ENCODE results near the gene ZNF574.

Gene ZNF574

GRCh38 chr19:42080764-42081375 lies 4.9 kb downstream of the ZNF574 start:
- H3K4me3 ChIP-seq (ENCODE audit: low read depth, low read length) = no peak overlapping the region
- no peak for DNase-seq (ENCODE audit: low read depth)
- TF ChIP-seq CTCF (IDR thresholded peaks at IDR 0.05; ENCODE audit: insufficient read depth, low read depth, low read length, missing control alignments) = no peak

DNA sequence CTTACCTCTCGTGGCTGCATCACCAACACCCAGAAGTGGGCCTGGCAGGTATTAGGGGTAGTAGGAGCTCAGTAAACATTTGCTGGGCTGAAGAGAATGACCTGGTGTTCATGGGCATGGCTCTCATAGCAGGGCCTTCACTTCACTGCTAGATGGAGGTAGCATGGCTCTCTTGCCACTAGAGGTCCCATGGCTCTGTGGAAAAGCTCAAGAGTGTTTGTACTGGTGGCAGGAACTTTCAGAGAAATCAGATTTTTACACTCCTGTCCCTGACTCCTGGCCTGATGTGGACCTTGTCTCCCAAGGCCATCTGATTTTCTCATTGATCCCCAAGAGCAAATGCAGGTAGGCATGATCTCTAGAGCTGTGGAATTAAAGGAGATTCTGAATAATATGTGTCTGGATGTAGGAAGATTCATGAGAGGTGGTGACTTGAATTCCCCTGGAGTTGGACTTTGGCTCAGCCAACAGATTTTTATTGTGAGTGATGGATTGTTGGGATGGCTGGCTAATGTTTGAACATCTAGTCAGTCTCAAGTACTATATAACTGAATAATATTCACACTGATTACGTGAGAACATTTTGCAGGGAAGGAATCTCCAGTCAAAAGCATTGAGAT lies 5.7 kb downstream of the ZNF574 start:
- DNase-seq (ENCODE audit: low read depth) = peak; percentile 60
- no peak overlapping the region for H3K4me3 ChIP-seq (ENCODE audit: low read depth, low read length)
- TF ChIP-seq CTCF (IDR thresholded peaks at IDR 0.05; ENCODE audit: insufficient read depth, low read depth, low read length, missing control alignments) = peak; percentile 57

- DNase-seq (ENCODE audit: low read depth) = no peak
- no peak overlapping the region for H3K4me3 ChIP-seq (ENCODE audit: low read depth, low read length)
- TF ChIP-seq CTCF (IDR thresholded peaks at IDR 0.05; ENCODE audit: insufficient read depth, low read depth, low read length, missing control alignments) = no peak
Observed at GRCh38 chr19:42083537-42083936, 7.6 kb downstream of the ZNF574 start.

GRCh38 chr19:42086188-42086736 lies 10.3 kb downstream of the ZNF574 start:
- DNase-seq (ENCODE audit: low read depth) = no peak
- no peak for TF ChIP-seq CTCF (IDR thresholded peaks at IDR 0.05; ENCODE audit: insufficient read depth, low read depth, low read length, missing control alignments)
- H3K4me3 ChIP-seq (ENCODE audit: low read depth, low read length) = no peak overlapping the region

GRCh38 chr19:42086770-42087550 lies 11.0 kb downstream of the ZNF574 start:
- TF ChIP-seq CTCF (IDR thresholded peaks at IDR 0.05; ENCODE audit: insufficient read depth, low read depth, low read length, missing control alignments) = no peak
- no peak overlapping the region for H3K4me3 ChIP-seq (ENCODE audit: low read depth, low read length)
- DNase-seq (ENCODE audit: low read depth) = no peak

DNA sequence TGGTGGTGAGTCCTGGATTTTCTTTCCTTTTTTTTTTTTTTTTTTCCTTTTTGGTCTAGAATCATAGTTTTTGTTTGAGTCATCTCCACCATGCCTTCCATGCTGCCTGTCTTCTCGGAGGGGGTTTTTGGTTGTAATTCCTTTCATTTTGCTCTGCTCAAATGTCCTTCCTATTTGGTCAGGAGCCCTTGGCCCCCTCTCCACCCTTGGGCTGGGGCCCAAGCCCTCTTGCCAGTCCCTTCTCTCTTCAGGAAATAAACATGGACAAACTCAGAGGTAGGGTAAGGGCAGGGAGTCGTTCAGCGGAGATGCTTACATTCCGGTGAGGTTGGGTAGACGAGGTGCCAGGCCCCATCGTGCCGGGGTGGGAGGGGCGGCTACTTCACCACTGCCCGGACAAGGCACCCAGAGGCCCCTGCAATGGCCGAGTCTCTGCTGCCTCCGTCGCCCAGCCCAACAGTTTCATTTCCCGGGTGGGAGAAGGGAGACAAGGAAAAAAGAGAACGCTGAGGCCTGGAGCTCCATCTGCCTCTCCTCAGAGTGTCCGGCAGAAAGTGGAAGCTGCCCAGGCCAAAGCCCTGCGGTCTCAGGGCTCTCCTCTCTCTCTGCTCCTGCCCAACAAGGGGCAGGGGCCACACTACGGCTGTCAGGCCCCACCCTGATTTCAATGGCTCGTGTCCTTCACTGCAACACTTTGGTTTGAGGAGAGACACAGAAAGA lies 12.7 kb downstream of the ZNF574 start:
- no peak for DNase-seq (ENCODE audit: low read depth)
- H3K4me3 ChIP-seq (ENCODE audit: low read depth, low read length) = no peak overlapping the region
- no peak for TF ChIP-seq CTCF (IDR thresholded peaks at IDR 0.05; ENCODE audit: insufficient read depth, low read depth, low read length, missing control alignments)
